COLO829 (cell line): ENCODE data around the gene SSBP2.

ENCODE experiments used
- DNase-seq: peaks from one replicate; pipeline ENCODE4 v3.0.0; 2012; ENCODE audit warnings: low spot score

SSBP2 gene

DNA sequence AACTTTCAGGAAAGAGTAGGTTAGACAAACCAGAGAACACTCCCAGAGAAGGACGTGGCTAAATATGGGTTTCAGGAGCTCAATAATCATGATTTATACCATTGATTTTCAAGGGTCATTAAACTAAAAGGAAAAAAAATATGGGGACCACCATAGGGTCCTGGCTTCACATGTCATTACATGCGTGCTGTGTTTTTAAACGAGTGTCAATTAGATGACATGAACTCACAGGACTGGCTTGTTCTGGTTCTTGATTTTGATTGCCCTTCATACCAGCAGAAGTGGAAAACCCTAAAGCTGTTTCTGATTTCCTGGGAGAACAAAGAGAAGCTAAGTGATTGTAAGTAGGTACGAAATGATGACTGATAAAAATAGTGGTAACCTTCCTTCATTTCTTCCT, 362.7 kb downstream of the SSBP2 start:
- no peak for DNase-seq

DNA sequence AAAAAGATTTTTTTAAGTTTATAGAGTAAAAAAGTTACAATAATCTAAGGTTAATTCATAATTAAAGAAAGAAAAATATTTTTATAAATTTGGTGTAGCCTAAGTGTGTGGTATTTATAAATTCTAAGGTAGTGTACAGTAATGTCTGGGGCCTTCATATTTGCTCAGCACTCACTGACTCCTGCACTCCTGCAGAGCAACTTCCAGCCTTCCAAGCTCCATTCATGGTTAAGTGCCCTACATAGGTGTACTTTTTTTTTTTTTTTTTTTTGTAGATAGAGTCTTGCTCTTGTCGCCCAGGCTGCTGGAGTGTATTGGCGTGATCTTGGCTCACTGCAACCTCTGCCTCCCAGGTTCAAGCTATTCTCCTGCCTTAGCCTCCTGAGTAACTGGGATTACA, 367.0 kb downstream of the SSBP2 start:
- DNase-seq: no peak

DNA sequence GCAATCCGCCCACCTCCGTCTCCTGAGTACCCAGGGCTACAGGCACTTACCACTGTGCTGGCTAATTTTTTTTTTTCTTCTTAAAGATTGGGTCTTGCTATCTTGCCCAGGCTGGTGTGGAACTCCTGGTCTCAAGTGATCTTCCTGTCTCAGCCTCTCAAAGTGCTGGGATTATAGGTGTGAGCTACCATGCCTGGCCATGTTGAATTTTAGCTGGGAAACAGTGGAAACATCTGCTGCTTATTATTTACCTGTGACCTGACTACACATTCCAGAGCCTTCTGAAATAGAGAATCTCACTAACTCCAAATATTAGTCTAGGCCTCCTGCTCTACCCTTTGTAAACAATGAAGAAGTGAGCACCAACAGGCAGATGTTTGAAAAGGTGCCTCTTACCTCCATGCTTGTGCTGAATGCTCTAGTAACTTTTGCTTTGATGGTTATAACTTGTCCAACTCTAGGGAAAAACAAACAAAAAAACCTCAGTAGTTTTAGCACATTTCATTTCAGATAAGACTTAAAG, 379.5 kb downstream of the SSBP2 start:
- DNase-seq: no peak

DNA sequence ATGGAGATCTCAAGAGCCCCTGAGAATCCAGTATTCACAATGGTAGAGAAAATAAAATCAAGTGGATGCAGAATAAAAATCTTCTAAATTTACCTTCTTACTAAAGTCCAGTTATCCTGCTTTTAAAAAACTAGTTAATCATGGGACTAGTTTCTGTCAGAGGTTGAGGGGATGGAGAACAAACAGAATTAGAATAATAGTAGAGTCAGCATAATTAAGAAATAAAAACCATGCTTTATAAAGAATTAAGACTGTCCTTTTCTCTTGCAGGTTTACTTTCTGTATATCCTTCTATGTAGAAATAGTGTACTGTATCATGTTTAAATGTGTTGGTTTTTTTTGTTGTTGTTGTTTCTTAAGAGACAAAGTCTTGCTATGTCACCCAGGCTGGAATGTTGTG, 380.0 kb downstream of the SSBP2 start:
- no peak for DNase-seq

DNA sequence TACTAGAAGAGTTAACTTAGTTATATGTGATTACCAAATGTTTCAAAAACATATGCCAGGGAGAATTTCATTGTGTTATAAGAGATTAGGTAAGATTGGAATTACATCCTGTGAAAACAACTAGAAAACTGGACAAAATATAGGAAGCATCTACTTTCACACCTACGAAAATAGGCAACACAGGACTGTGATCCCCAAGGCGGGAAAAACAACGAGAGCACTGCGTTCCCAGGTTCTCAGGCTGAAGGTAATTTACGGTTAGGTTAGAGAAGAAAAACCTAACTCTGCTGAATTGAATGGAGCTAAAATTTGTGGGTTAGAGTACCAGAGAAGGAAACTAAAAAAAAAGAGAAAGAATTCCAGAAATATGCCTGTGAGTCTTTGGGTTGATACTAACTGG, 385.4 kb downstream of the SSBP2 start:
- DNase-seq: no peak

DNA sequence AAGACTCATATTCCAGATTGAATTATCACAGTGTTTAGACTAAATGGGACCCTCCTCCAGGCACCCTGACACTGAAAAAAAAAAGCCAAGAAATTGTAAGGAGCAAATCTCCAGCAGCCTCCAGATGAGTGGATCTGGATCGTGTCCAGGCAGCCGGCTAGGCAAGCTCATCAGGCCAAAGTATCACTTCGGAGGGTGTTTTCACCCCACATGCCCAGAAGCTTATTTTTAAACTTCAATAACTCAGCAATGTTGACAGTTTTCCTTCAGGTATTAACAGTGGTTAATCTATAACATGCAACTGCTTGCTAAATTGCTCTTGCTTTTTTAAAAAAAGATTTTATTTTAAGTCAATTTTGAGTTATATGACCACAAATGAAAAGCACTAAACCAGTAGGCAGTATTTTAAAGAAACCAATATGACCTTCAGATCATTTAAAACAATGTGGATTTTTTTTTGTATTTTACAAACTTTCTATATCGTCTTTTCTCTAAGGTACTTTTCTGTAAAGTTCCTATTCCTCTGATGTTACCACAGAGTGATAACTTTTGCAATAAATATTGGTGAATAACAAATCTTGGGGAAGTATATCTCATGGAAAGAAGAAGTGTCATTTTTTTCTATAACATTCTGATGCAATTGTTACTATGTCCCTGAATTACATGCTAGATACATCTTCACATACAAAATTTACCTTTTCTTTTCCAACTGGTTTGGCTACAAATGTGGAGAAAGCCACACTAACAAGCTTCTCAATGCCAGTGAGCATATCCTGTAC, 387.6 kb downstream of the SSBP2 start:
- DNase-seq: no peak
